Measurements from ENCODE around the gene LARP4B.

DNA sequence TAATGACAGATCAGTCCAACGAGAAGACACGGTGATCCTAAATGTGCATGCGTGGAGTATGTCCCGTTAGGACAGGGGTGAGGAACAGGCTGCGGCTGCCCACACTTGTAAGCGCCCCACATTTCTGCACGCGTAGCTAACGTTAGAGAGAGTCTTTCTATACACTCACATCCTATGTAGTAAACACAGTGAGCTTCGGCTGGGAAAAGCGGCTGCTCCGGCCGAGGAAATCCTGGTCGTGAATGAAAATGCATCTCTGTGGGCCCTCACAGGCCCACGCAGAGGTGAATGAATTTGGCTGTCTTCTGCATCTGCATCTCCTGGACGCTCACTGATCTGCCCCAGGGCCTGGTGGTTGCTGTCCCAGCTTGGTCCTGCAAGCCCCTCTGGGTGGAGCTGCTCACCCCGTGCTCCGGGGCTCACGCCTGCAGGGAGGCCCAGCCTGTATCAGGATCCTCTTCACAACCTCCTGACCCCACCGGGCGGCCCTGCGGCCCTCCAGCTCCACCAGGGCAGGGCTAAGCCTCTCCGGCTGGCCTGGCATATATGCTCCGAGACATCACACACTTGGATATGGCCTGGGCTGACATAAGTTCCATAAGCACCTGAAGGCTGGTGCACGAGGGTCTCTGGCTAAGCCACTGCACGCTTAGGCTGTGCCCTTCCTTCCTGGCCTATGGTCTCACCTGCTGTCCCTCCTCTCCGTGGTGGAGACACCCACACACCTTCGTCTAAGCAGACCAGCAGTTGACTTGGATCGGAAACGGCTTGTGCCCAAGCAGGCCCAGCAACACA is 124.1 kb downstream of the LARP4B start:
- TF ChIP-seq, protein P1, sequence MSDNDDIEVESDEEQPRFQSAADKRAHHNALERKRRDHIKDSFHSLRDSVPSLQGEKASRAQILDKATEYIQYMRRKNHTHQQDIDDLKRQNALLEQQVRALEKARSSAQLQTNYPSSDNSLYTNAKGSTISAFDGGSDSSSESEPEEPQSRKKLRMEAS (IDR thresholded peaks at IDR 0.05): no peak
- TF ChIP-seq, protein P2, sequence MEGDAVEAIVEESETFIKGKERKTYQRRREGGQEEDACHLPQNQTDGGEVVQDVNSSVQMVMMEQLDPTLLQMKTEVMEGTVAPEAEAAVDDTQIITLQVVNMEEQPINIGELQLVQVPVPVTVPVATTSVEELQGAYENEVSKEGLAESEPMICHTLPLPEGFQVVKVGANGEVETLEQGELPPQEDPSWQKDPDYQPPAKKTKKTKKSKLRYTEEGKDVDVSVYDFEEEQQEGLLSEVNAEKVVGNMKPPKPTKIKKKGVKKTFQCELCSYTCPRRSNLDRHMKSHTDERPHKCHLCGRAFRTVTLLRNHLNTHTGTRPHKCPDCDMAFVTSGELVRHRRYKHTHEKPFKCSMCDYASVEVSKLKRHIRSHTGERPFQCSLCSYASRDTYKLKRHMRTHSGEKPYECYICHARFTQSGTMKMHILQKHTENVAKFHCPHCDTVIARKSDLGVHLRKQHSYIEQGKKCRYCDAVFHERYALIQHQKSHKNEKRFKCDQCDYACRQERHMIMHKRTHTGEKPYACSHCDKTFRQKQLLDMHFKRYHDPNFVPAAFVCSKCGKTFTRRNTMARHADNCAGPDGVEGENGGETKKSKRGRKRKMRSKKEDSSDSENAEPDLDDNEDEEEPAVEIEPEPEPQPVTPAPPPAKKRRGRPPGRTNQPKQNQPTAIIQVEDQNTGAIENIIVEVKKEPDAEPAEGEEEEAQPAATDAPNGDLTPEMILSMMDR (IDR thresholded peaks at IDR 0.05 in 2 of 3, conservative IDR thresholded peaks at IDR 0.05 in 1 of 3; ENCODE audit: borderline replicate concordance in 1 of 3, insufficient read depth in 1 of 3, low read depth in 2 of 3, low read length in 2 of 3): no peak
- TF ChIP-seq, protein P3, sequence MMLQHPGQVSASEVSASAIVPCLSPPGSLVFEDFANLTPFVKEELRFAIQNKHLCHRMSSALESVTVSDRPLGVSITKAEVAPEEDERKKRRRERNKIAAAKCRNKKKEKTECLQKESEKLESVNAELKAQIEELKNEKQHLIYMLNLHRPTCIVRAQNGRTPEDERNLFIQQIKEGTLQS (IDR thresholded peaks at IDR 0.05): no peak
- TF ChIP-seq ELF1 (IDR thresholded peaks at IDR 0.05; ENCODE audit: borderline replicate concordance, low read depth) (no peak), EGR1 (IDR thresholded peaks at IDR 0.05; ENCODE audit: low read depth) (no peak), CEBPB (IDR thresholded peaks at IDR 0.05; ENCODE audit: low read depth) (no peak), POLR2A (IDR thresholded peaks at IDR 0.05; ENCODE audit: borderline replicate concordance, extremely low read depth, insufficient read depth, insufficient read length) (no peak)
- TF ChIP-seq, protein P4, sequence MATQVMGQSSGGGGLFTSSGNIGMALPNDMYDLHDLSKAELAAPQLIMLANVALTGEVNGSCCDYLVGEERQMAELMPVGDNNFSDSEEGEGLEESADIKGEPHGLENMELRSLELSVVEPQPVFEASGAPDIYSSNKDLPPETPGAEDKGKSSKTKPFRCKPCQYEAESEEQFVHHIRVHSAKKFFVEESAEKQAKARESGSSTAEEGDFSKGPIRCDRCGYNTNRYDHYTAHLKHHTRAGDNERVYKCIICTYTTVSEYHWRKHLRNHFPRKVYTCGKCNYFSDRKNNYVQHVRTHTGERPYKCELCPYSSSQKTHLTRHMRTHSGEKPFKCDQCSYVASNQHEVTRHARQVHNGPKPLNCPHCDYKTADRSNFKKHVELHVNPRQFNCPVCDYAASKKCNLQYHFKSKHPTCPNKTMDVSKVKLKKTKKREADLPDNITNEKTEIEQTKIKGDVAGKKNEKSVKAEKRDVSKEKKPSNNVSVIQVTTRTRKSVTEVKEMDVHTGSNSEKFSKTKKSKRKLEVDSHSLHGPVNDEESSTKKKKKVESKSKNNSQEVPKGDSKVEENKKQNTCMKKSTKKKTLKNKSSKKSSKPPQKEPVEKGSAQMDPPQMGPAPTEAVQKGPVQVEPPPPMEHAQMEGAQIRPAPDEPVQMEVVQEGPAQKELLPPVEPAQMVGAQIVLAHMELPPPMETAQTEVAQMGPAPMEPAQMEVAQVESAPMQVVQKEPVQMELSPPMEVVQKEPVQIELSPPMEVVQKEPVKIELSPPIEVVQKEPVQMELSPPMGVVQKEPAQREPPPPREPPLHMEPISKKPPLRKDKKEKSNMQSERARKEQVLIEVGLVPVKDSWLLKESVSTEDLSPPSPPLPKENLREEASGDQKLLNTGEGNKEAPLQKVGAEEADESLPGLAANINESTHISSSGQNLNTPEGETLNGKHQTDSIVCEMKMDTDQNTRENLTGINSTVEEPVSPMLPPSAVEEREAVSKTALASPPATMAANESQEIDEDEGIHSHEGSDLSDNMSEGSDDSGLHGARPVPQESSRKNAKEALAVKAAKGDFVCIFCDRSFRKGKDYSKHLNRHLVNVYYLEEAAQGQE (IDR thresholded peaks at IDR 0.05; ENCODE audit: low read depth): no peak

Measured in HCT116 (cell line).